Measurements from ENCODE around the gene PSME1.

PSME1 gene

GRCh38 chr14:24179961-24180796 lies 44.2 kb downstream of the PSME1 start:
- FAIRE-seq (no peak), DNase-seq (ENCODE audit: insufficient read length) (no peak)
- no peak; the same call in 1 of the 2 replicates for TF ChIP-seq POLR2A (IDR thresholded peaks at IDR 0.05; ENCODE audit: low read depth, low read length)
- TF ChIP-seq POLR2AphosphoS5 (IDR thresholded peaks at IDR 0.05; ENCODE audit: low read depth, low read length): peak; percentile 53
- TF ChIP-seq TAF1 (IDR thresholded peaks at IDR 0.05; ENCODE audit: borderline replicate concordance, low read depth, low read length): no peak

- DNase-seq (ENCODE audit: insufficient read length) (no peak), FAIRE-seq (no peak)
- TF ChIP-seq POLR2A (IDR thresholded peaks at IDR 0.05; ENCODE audit: low read depth, low read length): peak; percentile 64
- TF ChIP-seq TAF1 (IDR thresholded peaks at IDR 0.05; ENCODE audit: borderline replicate concordance, low read depth, low read length): no peak
- TF ChIP-seq POLR2AphosphoS5 (IDR thresholded peaks at IDR 0.05; ENCODE audit: low read depth, low read length): peak; percentile 63; the same call in 1 of the 2 replicates
Measured at GRCh38 chr14:24181371-24182077, 45.5 kb downstream of the PSME1 start.

GRCh38 chr14:24182110-24182882 lies 46.3 kb downstream of the PSME1 start:
- FAIRE-seq: no peak
- DNase-seq (ENCODE audit: insufficient read length): no peak
- TF ChIP-seq TAF1 (IDR thresholded peaks at IDR 0.05; ENCODE audit: borderline replicate concordance, low read depth, low read length) (no peak), POLR2A (IDR thresholded peaks at IDR 0.05; ENCODE audit: low read depth, low read length) (0 out of 2 replicates have a peak, but pooled peaks have one; percentile 17), POLR2AphosphoS5 (IDR thresholded peaks at IDR 0.05; ENCODE audit: low read depth, low read length) (0 out of 2 replicates have a peak, but pooled peaks have one; percentile 40)

GRCh38 chr14:24183014-24183481 lies 47.1 kb downstream of the PSME1 start:
- 0 out of 2 replicates have a peak, but pooled peaks have one; percentile 2 for TF ChIP-seq POLR2A (IDR thresholded peaks at IDR 0.05; ENCODE audit: low read depth, low read length)
- no peak for TF ChIP-seq POLR2AphosphoS5 (IDR thresholded peaks at IDR 0.05; ENCODE audit: low read depth, low read length)
- no peak for TF ChIP-seq TAF1 (IDR thresholded peaks at IDR 0.05; ENCODE audit: borderline replicate concordance, low read depth, low read length)
- FAIRE-seq (no peak), DNase-seq (ENCODE audit: insufficient read length) (no peak)

GRCh38 chr14:24184104-24184970 lies 48.3 kb downstream of the PSME1 start:
- no peak for TF ChIP-seq TAF1 (IDR thresholded peaks at IDR 0.05; ENCODE audit: borderline replicate concordance, low read depth, low read length)
- no peak for TF ChIP-seq POLR2A (IDR thresholded peaks at IDR 0.05; ENCODE audit: low read depth, low read length)
- TF ChIP-seq POLR2AphosphoS5 (IDR thresholded peaks at IDR 0.05; ENCODE audit: low read depth, low read length): no peak
- FAIRE-seq: no peak
- no peak for DNase-seq (ENCODE audit: insufficient read length)

- no peak for FAIRE-seq
- DNase-seq (ENCODE audit: insufficient read length): no peak
- peak; percentile 37; the same call in 1 of the 2 replicates for TF ChIP-seq POLR2A (IDR thresholded peaks at IDR 0.05; ENCODE audit: low read depth, low read length)
- no peak for TF ChIP-seq POLR2AphosphoS5 (IDR thresholded peaks at IDR 0.05; ENCODE audit: low read depth, low read length)
Measured at GRCh38 chr14:24185026-24185425, 49.0 kb downstream of the PSME1 start.

- no peak for DNase-seq (ENCODE audit: insufficient read length)
- TF ChIP-seq TAF1 (IDR thresholded peaks at IDR 0.05; ENCODE audit: borderline replicate concordance, low read depth, low read length) (no peak), POLR2A (IDR thresholded peaks at IDR 0.05; ENCODE audit: low read depth, low read length) (no peak), POLR2AphosphoS5 (IDR thresholded peaks at IDR 0.05; ENCODE audit: low read depth, low read length) (no peak)
- no peak for FAIRE-seq
Measured at GRCh38 chr14:24185741-24186140, 49.7 kb downstream of the PSME1 start.

GRCh38 chr14:24186831-24187538 lies 51.0 kb downstream of the PSME1 start:
- FAIRE-seq: no peak
- TF ChIP-seq POLR2AphosphoS5 (IDR thresholded peaks at IDR 0.05; ENCODE audit: low read depth, low read length): no peak
- TF ChIP-seq TAF1 (IDR thresholded peaks at IDR 0.05; ENCODE audit: borderline replicate concordance, low read depth, low read length): no peak
- no peak for TF ChIP-seq POLR2A (IDR thresholded peaks at IDR 0.05; ENCODE audit: low read depth, low read length)
- DNase-seq (ENCODE audit: insufficient read length): no peak

GRCh38 chr14:24187539-24187915 lies 51.5 kb downstream of the PSME1 start:
- DNase-seq (ENCODE audit: insufficient read length): no peak
- FAIRE-seq: no peak
- TF ChIP-seq POLR2A (IDR thresholded peaks at IDR 0.05; ENCODE audit: low read depth, low read length): no peak
- TF ChIP-seq TAF1 (IDR thresholded peaks at IDR 0.05; ENCODE audit: borderline replicate concordance, low read depth, low read length): no peak
- no peak for TF ChIP-seq POLR2AphosphoS5 (IDR thresholded peaks at IDR 0.05; ENCODE audit: low read depth, low read length)
